OCI-LY3 (cell line): ENCODE data around the gene FAM184A.

Experiments
- H2AFZ ChIP-seq: fragments of 200-600, 300-600 bp; shearing (Covaris generic); 2 replicates; pipeline ENCODE4 v1.6.0; 2014; ENCODE audit warnings: antibody characterized with exemption, low read depth, low read length
- H3K27ac ChIP-seq: fragments of 200-600, 300-600 bp; sonication (generic); 2 replicates; pipeline ENCODE4 v1.5.1; 2014; ENCODE audit warnings: mild to moderate bottlenecking, low read length, moderate library complexity, mixed read lengths
- H3K27me3 ChIP-seq: fragments of 200-600, 300-600 bp; sonication (generic); 2 replicates; pipeline ENCODE4 v1.6.1; 2014; ENCODE audit warnings: low read depth, low read length, mixed read lengths
- H3K36me3 ChIP-seq: fragments of 200-600, 300-600 bp; sonication (generic); replicated peaks from 2 replicates; pipeline ENCODE3; 2014; ENCODE audit warnings: low read depth, low read length, mixed read lengths
- H3K4me1 ChIP-seq: fragments of 300-600, 200-600 bp; sonication (generic); 2 replicates; pipeline ENCODE4 v1.6.1; 2014; ENCODE audit warnings: low read length, mixed read lengths
- H3K4me2 ChIP-seq: fragments of 200-600, 300-600 bp; sonication (generic); 2 replicates; pipeline ENCODE4 v1.6.1; 2014; ENCODE audit warnings: low read length, mixed read lengths
- H3K4me3 ChIP-seq: fragments of 300-600, 200-600 bp; sonication (generic); 2 replicates; pipeline ENCODE4 v1.5.1; 2014; ENCODE audit warnings: antibody characterized with exemption, mild to moderate bottlenecking, low read length, moderate library complexity
- H3K79me2 ChIP-seq: fragments of 300-600, 200-600 bp; shearing (Covaris generic); 2 replicates; pipeline ENCODE4 v1.6.1; 2014; ENCODE audit warnings: mild to moderate bottlenecking, low read length, mixed read lengths
- H3K9ac ChIP-seq: fragments of 300-600, 200-600 bp; shearing (Covaris generic); 2 replicates; pipeline ENCODE4 v1.6.0; 2014; ENCODE audit warnings: mild to moderate bottlenecking, low read length, moderate library complexity
- H3K9me3 ChIP-seq: fragments of 200-600, 300-600 bp; shearing (Covaris generic); 2 replicates; pipeline ENCODE4 v1.6.1; 2014; ENCODE audit warnings: low read length, mixed read lengths; ENCODE audit not compliant: insufficient read depth
- H4K20me1 ChIP-seq: fragments of 200-600, 300-600 bp; sonication (generic); 2 replicates; pipeline ENCODE4 v1.6.1; 2016; ENCODE audit warnings: low read length, mixed read lengths; ENCODE audit not compliant: insufficient read depth
- EZH2phosphoT487 ChIP-seq: fragments of 200-600 bp; shearing (Covaris generic); IDR thresholded peaks from 2 replicates; pipeline ENCODE4 v1.6.1; 2018; ENCODE audit warnings: antibody characterized with exemption, mixed run types, low read depth
- TF ChIP-seq, protein P1 (sequence below): fragments of 200-600, 300-600 bp; sonication (generic); IDR thresholded peaks from 2 replicates; pipeline ENCODE4 v1.5.1; 2014; ENCODE audit warnings: antibody characterized with exemption, low read length, low read depth

The FAM184A gene

DNA sequence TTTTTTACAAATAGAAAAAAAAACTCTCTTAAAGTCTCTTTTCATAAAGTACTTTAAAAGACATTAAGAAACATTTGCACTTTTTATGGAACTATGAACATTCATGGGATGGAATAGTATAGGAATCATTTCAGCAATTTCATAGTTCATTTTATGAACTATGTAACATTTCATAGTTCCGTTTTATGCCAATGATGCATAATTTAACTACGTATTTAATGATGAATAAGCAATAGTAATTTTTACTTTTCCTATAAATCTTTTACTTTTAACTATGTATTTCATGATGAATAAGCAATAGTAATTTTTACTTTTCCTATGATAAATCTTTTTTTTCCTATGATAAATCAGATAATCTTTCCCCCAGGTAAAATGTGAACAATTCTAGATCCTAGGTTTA, 47.7 kb downstream of the FAM184A start:
- no peak overlapping the region for H2AFZ ChIP-seq
- no peak overlapping the region for H3K27ac ChIP-seq
- no peak overlapping the region for H3K4me3 ChIP-seq
- H3K9ac ChIP-seq, result no peak overlapping the region
- TF ChIP-seq EZH2phosphoT487, result no peak
- TF ChIP-seq, protein P1, sequence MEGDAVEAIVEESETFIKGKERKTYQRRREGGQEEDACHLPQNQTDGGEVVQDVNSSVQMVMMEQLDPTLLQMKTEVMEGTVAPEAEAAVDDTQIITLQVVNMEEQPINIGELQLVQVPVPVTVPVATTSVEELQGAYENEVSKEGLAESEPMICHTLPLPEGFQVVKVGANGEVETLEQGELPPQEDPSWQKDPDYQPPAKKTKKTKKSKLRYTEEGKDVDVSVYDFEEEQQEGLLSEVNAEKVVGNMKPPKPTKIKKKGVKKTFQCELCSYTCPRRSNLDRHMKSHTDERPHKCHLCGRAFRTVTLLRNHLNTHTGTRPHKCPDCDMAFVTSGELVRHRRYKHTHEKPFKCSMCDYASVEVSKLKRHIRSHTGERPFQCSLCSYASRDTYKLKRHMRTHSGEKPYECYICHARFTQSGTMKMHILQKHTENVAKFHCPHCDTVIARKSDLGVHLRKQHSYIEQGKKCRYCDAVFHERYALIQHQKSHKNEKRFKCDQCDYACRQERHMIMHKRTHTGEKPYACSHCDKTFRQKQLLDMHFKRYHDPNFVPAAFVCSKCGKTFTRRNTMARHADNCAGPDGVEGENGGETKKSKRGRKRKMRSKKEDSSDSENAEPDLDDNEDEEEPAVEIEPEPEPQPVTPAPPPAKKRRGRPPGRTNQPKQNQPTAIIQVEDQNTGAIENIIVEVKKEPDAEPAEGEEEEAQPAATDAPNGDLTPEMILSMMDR, result no peak
- no peaks in the 10 kb centered on the region for H4K20me1 ChIP-seq
- no peaks in the 10 kb centered on the region for H3K36me3 ChIP-seq
- H3K4me1 ChIP-seq, result no peaks in the 10 kb centered on the region
- H3K9me3 ChIP-seq, result no peaks in the 10 kb centered on the region
- H3K79me2 ChIP-seq, result no peaks in the 10 kb centered on the region
- H3K4me2 ChIP-seq, result no peak overlapping the region
- H3K27me3 ChIP-seq, result no peaks in the 10 kb centered on the region

DNA sequence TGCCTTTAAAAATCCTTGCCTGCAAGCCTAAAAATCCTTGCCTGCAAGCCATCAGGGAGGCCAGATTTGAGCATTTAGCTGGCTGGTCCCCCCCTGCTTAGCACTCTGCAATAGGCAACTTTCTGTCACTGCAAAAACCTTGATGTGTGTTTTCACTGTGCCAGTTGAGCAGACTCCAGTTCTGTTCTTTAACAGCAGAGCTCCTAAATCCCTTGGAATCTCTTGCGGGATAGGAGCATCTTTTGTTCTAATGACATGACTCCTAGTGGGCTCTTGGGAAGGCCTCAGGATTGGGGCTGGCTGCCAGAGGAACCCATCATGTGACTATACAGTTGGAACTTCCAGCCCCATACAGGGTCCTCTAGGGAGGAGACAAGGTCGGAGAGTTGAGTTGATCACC, 50.4 kb downstream of the FAM184A start:
- Histone ChIP-seq H3K27me3 (no peaks in the 10 kb centered on the region), H3K27ac (no peak overlapping the region), H3K9ac (no peak overlapping the region), H3K36me3 (no peaks in the 10 kb centered on the region), H2AFZ (no peak overlapping the region), H3K79me2 (no peaks in the 10 kb centered on the region), H3K9me3 (no peaks in the 10 kb centered on the region), H4K20me1 (no peaks in the 10 kb centered on the region), H3K4me2 (no peak overlapping the region), H3K4me3 (no peak overlapping the region), H3K4me1 (no peaks in the 10 kb centered on the region)
- no peak for TF ChIP-seq EZH2phosphoT487
- TF ChIP-seq, protein P1, result no peak

DNA sequence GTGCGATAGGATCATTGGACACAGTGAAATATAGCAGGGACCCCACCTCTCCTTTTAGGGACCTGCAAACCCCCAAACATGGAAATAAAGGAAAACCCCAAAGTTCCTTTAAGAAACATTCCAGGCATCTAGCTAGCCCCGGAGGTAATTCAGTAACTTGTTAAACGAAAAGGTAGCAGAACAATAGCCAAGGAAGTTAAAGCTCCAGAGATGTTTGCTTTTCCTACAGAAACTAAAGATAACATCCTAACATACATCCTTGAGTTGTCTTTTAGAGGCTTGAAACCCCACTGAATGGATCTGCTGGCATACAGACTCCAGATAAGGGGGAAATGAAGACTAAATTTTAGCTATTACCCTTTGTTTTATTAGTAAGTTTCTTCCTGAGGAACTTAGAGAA, 51.0 kb downstream of the FAM184A start:
- H3K9ac ChIP-seq, result no peak overlapping the region
- H3K4me1 ChIP-seq, result no peaks in the 10 kb centered on the region
- TF ChIP-seq, protein P1, result no peak
- no peak for TF ChIP-seq EZH2phosphoT487
- no peaks in the 10 kb centered on the region for H3K79me2 ChIP-seq
- no peaks in the 10 kb centered on the region for H3K9me3 ChIP-seq
- H2AFZ ChIP-seq, result no peak overlapping the region
- H4K20me1 ChIP-seq, result no peaks in the 10 kb centered on the region
- H3K36me3 ChIP-seq, result no peaks in the 10 kb centered on the region
- no peaks in the 10 kb centered on the region for H3K27me3 ChIP-seq
- H3K27ac ChIP-seq, result no peak overlapping the region
- no peak overlapping the region for H3K4me2 ChIP-seq
- no peak overlapping the region for H3K4me3 ChIP-seq

DNA sequence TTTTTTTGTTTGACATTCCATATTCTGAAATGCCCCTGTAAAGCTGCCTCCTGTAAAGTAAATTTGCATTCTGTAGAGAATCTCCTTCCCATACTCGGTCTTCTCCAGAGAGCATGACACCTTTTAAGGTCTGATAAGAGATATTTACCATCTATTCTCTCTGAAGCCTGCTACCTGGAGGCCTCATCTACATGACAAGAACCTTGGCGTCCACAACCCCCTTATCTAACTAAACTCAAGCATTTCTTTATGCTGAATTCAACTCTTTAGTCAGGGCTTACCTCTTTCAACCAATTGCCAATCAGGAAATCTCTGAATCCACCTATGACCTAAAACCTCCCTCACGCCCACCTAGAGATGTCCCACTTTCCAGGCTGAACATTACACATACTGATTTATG, 51.6 kb downstream of the FAM184A start:
- Histone ChIP-seq H3K9me3 (no peaks in the 10 kb centered on the region), H4K20me1 (no peaks in the 10 kb centered on the region), H3K27ac (no peak overlapping the region), H3K36me3 (no peaks in the 10 kb centered on the region), H3K9ac (no peak overlapping the region), H2AFZ (no peak overlapping the region), H3K27me3 (no peaks in the 10 kb centered on the region), H3K79me2 (no peaks in the 10 kb centered on the region), H3K4me3 (no peak overlapping the region), H3K4me2 (no peak overlapping the region), H3K4me1 (no peaks in the 10 kb centered on the region)
- TF ChIP-seq, protein P1, result no peak
- TF ChIP-seq EZH2phosphoT487, result no peak
